ENCODE results near the gene TXNDC5. TPM values are rescaled to one million over a fixed set of nuclear protein-coding genes. Genes with fewer than 3 reads are reported as not detected.
"Not testable (repeated sequence)": the region's sequence is repeated elsewhere in the genome, so short reads cannot be mapped to it uniquely, and the experiment has no call there.

Gene TXNDC5
- total RNA-seq, 3 donors from 2014 or later, result 123 to 191 (median 165) TPM

DNA sequence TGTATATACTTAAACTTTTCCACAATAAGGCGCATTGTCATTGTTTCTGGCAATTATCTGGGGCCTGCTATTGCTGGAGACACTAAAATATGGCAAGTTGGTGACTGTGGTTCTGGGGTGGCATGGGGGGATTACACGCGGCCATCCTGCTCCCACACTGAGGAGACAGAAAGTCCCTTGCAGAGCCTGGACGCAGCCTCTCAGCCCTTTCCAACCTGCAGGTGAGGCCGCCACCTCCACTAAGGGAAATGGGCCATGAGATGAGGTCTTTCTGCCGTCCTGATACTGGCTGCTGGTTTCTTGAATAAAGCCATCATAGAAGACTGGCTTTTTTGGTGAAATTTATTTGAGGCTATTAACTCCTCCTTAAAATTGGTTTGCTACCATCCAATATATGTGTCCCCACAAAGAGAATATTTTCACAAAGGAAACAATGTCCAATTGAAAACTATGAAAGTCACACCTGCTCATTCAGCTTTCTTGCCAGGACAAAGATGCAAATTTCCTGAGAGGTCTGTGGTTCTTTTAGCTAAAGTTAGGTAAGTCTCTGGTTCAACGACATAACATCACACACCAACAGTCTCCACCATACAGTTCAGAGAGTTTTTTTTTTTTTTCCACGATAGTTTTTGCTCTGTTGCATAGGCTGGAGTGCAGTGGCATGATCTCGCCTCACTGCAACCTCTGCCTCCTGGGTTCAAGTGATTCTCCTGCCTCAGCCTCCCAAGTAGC lies 13.0 kb downstream of the TXNDC5 start:
- TF ChIP-seq POLR2A (IDR thresholded peaks at IDR 0.05) (no peak), POLR2AphosphoS5 (IDR thresholded peaks at IDR 0.05) (no peak)
- TF ChIP-seq, protein P1, sequence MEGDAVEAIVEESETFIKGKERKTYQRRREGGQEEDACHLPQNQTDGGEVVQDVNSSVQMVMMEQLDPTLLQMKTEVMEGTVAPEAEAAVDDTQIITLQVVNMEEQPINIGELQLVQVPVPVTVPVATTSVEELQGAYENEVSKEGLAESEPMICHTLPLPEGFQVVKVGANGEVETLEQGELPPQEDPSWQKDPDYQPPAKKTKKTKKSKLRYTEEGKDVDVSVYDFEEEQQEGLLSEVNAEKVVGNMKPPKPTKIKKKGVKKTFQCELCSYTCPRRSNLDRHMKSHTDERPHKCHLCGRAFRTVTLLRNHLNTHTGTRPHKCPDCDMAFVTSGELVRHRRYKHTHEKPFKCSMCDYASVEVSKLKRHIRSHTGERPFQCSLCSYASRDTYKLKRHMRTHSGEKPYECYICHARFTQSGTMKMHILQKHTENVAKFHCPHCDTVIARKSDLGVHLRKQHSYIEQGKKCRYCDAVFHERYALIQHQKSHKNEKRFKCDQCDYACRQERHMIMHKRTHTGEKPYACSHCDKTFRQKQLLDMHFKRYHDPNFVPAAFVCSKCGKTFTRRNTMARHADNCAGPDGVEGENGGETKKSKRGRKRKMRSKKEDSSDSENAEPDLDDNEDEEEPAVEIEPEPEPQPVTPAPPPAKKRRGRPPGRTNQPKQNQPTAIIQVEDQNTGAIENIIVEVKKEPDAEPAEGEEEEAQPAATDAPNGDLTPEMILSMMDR (IDR thresholded peaks at IDR 0.05), result no peak
- H3K36me3 ChIP-seq, result peaks cover 4% of the 10 kb centered on the region

DNA sequence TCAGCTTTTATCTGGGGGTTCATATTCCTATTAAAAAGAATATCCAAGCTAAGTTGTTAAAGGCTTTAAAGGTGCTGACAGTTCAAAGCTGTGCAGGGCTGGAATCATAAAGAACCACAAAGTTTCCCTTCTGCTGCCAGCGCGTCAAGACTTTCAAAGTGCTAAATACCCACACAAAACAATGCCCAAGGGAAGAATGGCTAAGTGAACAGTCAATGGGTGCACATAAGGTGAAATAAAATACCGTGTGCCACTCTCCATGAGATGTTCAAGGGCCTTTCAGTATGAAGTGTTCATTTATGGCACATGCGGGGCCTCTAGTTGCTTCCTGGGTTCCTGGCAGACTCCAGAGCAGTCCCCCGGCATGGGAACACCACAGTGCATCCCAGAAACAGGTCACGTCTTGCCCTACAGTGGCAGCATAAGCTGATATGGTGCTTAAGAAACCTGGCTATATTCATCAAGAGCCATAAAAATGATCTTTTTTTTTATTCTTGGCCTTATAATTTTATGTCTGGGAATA lies 14.1 kb downstream of the TXNDC5 start:
- intact Hi-C loops (cut with DNase I; ENCODE audit: low total_unique reads), result no loop called here
- Histone ChIP-seq H3K27ac (no peak overlapping the region), H3K4me3 (no peak overlapping the region), H3K27me3 (no peaks in the 10 kb centered on the region), H3K9me3 (no peaks in the 10 kb centered on the region), H3K36me3 (peaks cover 5% of the 10 kb centered on the region), H3K4me1 (no peaks in the 10 kb centered on the region)
- no peak for DNase-seq (ENCODE audit: low spot score in 2 of 2)
- TF ChIP-seq, protein P1 (IDR thresholded peaks at IDR 0.05), result no peak
- TF ChIP-seq POLR2AphosphoS5 (IDR thresholded peaks at IDR 0.05), result no peak
- TF ChIP-seq POLR2A (IDR thresholded peaks at IDR 0.05), result no peak

More for the DNA sequence above, 13.0 kb downstream of the TXNDC5 start:
- H3K4me1 ChIP-seq, result no peaks in the 10 kb centered on the region
- peak in 1 of 2 donors; percentile 17 for DNase-seq (ENCODE audit: low spot score in 2 of 2)
- no peak overlapping the region for H3K4me3 ChIP-seq
- no peak overlapping the region for H3K27ac ChIP-seq
- H3K9me3 ChIP-seq, result no peaks in the 10 kb centered on the region
- H3K27me3 ChIP-seq, result no peaks in the 10 kb centered on the region
- intact Hi-C loops (cut with DNase I; ENCODE audit: low total_unique reads), result no loop called here

DNA sequence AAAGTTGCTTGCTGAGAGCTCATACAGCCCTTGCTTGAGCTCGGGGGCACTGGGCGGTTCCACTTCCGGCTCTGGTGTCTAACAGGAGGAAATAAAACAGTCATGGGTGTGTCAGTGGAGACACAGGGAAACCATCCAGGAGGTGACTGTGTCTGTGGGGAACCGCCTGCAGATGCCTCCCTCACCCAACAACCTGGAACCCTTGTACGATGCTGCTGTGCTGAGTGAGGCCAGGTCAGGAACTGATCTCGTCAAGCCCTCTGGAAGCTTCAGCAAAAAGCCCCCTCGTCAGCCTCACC lies 15.5 kb downstream of the TXNDC5 start:
- Histone ChIP-seq H3K4me1 (no peaks in the 10 kb centered on the region), H3K36me3 (peaks cover 9% of the 10 kb centered on the region), H3K4me3 (no peak overlapping the region), H3K27me3 (no peaks in the 10 kb centered on the region), H3K27ac (no peak overlapping the region), H3K9me3 (no peaks in the 10 kb centered on the region)
- peak in 1 of 2 donors; percentile 12 for DNase-seq (ENCODE audit: low spot score in 2 of 2)
- no peak for TF ChIP-seq POLR2A (IDR thresholded peaks at IDR 0.05)
- TF ChIP-seq POLR2AphosphoS5 (IDR thresholded peaks at IDR 0.05), result no peak
- TF ChIP-seq, protein P1 (IDR thresholded peaks at IDR 0.05), result no peak
- intact Hi-C loops (cut with DNase I; ENCODE audit: low total_unique reads), result no loop called here

DNA sequence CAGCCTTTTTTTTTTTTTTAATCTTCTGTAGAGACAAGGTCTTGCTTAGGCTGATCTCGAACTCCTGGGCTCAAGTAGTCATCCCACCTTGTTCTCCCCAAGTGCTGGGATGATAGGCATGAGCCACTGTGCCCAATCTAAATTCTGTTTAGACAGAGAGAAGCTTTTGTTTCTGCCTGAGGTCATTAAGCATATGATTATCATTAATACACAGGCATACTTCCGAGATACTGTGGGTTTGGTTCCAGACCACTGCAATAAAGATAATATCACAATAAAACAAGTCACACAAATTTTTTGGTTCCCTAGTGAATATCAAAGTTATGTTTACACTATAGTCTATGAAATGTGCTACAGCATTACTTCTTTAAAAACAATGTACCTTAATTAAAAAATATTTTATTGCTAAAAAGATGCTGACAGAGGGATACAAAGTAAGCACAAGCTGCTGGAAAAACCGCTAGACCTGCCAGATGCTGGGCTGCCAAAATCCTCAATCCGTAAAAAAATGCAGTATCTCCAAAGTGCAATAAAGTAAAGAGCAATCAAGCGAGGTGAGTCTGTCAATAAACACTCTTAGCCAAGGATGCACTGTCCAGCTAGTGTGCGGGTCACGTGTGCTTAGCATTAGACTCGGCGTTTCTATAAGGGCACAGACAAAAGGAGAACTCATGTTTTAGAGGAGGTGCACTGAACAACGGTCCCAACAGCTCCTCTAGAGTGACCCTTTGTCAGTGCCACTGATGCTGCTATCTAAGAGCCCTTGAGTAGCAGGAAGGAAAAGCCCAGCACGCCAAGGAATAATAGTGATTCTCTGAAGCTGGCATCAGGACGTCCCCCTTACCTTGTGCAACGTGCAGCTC lies 16.1 kb downstream of the TXNDC5 start:
- intact Hi-C loops (cut with DNase I; ENCODE audit: low total_unique reads), result no loop called here
- TF ChIP-seq POLR2A (IDR thresholded peaks at IDR 0.05) (no peak), POLR2AphosphoS5 (IDR thresholded peaks at IDR 0.05) (no peak)
- TF ChIP-seq, protein P1 (IDR thresholded peaks at IDR 0.05), result no peak
- Histone ChIP-seq H3K4me3 (no peak overlapping the region), H3K36me3 (peaks cover 9% of the 10 kb centered on the region), H3K27me3 (no peaks in the 10 kb centered on the region), H3K9me3 (no peaks in the 10 kb centered on the region), H3K27ac (no peak overlapping the region), H3K4me1 (no peaks in the 10 kb centered on the region)
- no peak for DNase-seq (ENCODE audit: low spot score in 2 of 2)

DNA sequence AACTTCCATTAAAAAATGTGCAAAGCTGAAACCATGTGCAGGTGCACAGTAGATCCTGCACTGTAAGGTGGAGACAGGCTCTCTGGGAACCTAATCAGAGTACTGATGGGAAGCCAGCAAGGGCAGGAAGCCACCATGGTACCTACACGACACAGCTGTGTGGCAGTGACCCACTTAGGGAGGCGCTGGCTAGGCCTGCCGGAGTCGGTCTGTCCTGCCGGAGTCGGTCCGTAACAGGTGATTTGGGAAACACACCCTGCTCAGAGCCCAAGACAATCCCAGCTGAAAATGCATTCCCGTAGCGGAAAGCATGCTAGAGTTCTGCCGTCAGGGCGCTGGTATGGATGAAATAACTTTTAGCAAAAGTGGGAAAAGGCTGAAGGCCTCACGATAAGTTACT lies 17.2 kb downstream of the TXNDC5 start:
- intact Hi-C loops (cut with DNase I; ENCODE audit: low total_unique reads), result no loop called here
- DNase-seq (ENCODE audit: low spot score in 2 of 2), result no peak
- Histone ChIP-seq H3K27ac (no peak overlapping the region), H3K4me3 (no peak overlapping the region), H3K9me3 (no peaks in the 10 kb centered on the region), H3K27me3 (no peaks in the 10 kb centered on the region), H3K36me3 (peaks cover 9% of the 10 kb centered on the region), H3K4me1 (no peaks in the 10 kb centered on the region)
- TF ChIP-seq, protein P1 (IDR thresholded peaks at IDR 0.05), result no peak
- TF ChIP-seq POLR2AphosphoS5 (IDR thresholded peaks at IDR 0.05), result no peak
- no peak for TF ChIP-seq POLR2A (IDR thresholded peaks at IDR 0.05)

DNA sequence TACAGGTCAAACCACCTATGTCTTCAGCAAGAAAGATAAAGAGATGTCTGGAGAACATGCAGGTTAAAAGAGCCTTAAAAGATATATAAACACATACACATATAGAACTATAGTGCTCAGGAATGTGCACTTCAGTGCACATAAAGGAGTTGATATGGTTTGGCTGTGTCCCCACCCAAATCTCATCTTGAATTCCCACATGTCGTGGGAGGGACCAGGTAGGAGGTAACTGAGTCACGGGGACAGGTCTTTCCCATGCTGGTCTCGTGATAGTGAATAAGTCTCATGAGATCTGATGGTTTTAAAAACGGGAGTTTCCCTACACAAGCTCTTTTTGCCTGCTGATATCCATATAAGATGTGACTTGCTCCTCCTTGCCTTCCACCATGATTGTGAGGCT lies 18.2 kb downstream of the TXNDC5 start:
- intact Hi-C loops (cut with DNase I; ENCODE audit: low total_unique reads); DNase-seq (ENCODE audit: low spot score in 2 of 2); H3K4me1 ChIP-seq; H3K9me3 ChIP-seq; H3K27ac ChIP-seq; H3K4me3 ChIP-seq; H3K27me3 ChIP-seq: not testable (repeated sequence)
- H3K36me3 ChIP-seq, result peaks cover 15% of the 10 kb centered on the region
